OCI-LY7 (cell line): ENCODE data around the gene CPTP. TPM values are rescaled to one million over a fixed set of nuclear protein-coding genes. Genes with fewer than 3 reads are reported as not detected.

Experiments
- BruUV-seq: library from RNA; stranded (reverse); fragments of 400-500 nt; replicated peaks from 2 replicates; lab custom pipeline; 2021; lab: Mats Ljungman, UMichigan
- CTCF ChIA-PET: fragments of 300-600 bp; sonication (Branson Sonifier 250); formaldehyde crosslinking; loops from one replicate; lab custom pipeline; 2022; ENCODE audit warnings: antibody characterized with exemption; ENCODE audit not compliant: unreplicated experiment; lab: Charles Lee
- POLR2A ChIA-PET: fragments of 300-600 bp; sonication (Branson Sonifier 250); formaldehyde crosslinking; loops from one replicate; lab custom pipeline; 2022; ENCODE audit warnings: antibody characterized with exemption; lab: Charles Lee
- DNase-seq: peaks from one replicate; pipeline ENCODE4 v3.0.0-alpha.2; 2015; ENCODE audit warnings: low spot score
- H2AFZ ChIP-seq: fragments of 200-600 bp; sonication (generic), shearing (Covaris generic); 2 replicates; pipeline ENCODE4 v1.6.1; 2014; ENCODE audit warnings: mild to moderate bottlenecking, antibody characterized with exemption, low read length, moderate library complexity
- H3K27ac ChIP-seq: fragments of 200-600 bp; sonication (generic); 2 replicates; pipeline ENCODE4 v1.5.1; 2014; ENCODE audit warnings: mixed run types, low read depth, mild to moderate bottlenecking, moderate library complexity, low read length, inconsistent platforms; ENCODE audit not compliant: poor library complexity, severe bottlenecking
- H3K36me3 ChIP-seq: fragments of 200-600 bp; sonication (generic); 2 replicates; pipeline ENCODE4 v1.6.1; 2014; ENCODE audit warnings: mild to moderate bottlenecking, antibody characterized with exemption, low read length, moderate library complexity, mixed read lengths; ENCODE audit not compliant: insufficient read depth
- H3K4me1 ChIP-seq: fragments of 200-600 bp; sonication (generic); 2 replicates; pipeline ENCODE4 v1.5.1; 2014; ENCODE audit warnings: mild to moderate bottlenecking, low read length; ENCODE audit not compliant: insufficient read depth, poor library complexity, severe bottlenecking
- H3K4me2 ChIP-seq: fragments of 200-600 bp; sonication (generic); 2 replicates; pipeline ENCODE4 v1.6.1; 2014; ENCODE audit warnings: mild to moderate bottlenecking, low read length
- H3K4me3 ChIP-seq: fragments of 200-600 bp; sonication (generic); 2 replicates; pipeline ENCODE4 v1.5.1; 2014; ENCODE audit warnings: mild to moderate bottlenecking, low read depth, low read length; ENCODE audit not compliant: poor library complexity, severe bottlenecking
- H3K79me2 ChIP-seq: fragments of 200-600 bp; sonication (generic); 2 replicates; pipeline ENCODE4 v1.6.1; 2016; ENCODE audit warnings: low read depth, mild to moderate bottlenecking, low read length, moderate library complexity, mixed read lengths; ENCODE audit not compliant: insufficient read depth
- H3K9me2 ChIP-seq: fragments of 200-600 bp; sonication (generic); 2 replicates; pipeline ENCODE4 v1.6.1; 2016; ENCODE audit warnings: mild to moderate bottlenecking, low read length, mixed read lengths; ENCODE audit not compliant: insufficient read depth
- H3K9me3 ChIP-seq: fragments of 200-600 bp; sonication (generic); 2 replicates; pipeline ENCODE4 v1.6.1; 2014; ENCODE audit warnings: mild to moderate bottlenecking, mixed run types, low read length, mixed read lengths
- H4K20me1 ChIP-seq: fragments of 200-600 bp; sonication (generic); 2 replicates; pipeline ENCODE4 v1.6.1; 2014; ENCODE audit warnings: mild to moderate bottlenecking, antibody characterized with exemption, low read length, moderate library complexity, mixed read lengths; ENCODE audit not compliant: insufficient read depth
- CTCF ChIP-seq: fragments of 200-600 bp; sonication (generic); conservative IDR thresholded peaks from 2 replicates; pipeline ENCODE4 v1.5.1; 2014; ENCODE audit warnings: mild to moderate bottlenecking, antibody characterized with exemption, low read length, moderate library complexity, mixed read lengths
- EZH2phosphoT487 ChIP-seq: fragments of 200-600 bp; sonication (generic); IDR thresholded peaks from 2 replicates; pipeline ENCODE4 v1.6.1; 2018; ENCODE audit warnings: low read depth, borderline replicate concordance, mild to moderate bottlenecking, mixed run types, antibody characterized with exemption, low read length, moderate library complexity, mixed read lengths
- intact Hi-C: fragments of 100-400 bp; cut with micrococcal nuclease; formaldehyde crosslinking; loops from one replicate; pipeline ENCODE4 v1.10.0; 2022; ENCODE audit not compliant: unreplicated experiment
- total RNA-seq, 2 experiments: library from RNA; depleted of rRNA in 1 of 2; stranded (reverse); fragments of >200 nt in 1 of 2; shearing (Covaris generic) in 1 of 2; gene quantifications; 2 replicates each; pipeline ENCODE4 v1.2.3, GENCODE V29; 2014 to 2022

Gene CPTP
- total RNA-seq, 2 experiments from 2014 or later, result 16.6 to 20.6 TPM

GRCh38 chr1:1317420-1317819, 7.2 kb upstream of the CPTP start:
- Histone ChIP-seq H2AFZ (no peak overlapping the region), H3K9me3 (no peaks in the 10 kb centered on the region), H3K79me2 (peaks cover 19% of the 10 kb centered on the region; the same call in 1 of the 2 replicates), H3K4me3 (no peak overlapping the region), H3K4me2 (no peak overlapping the region), H3K9me2 (no peaks in the 10 kb centered on the region), H3K27ac (no peak overlapping the region), H3K36me3 (peaks cover 92% of the 10 kb centered on the region), H3K4me1 (no peaks in the 10 kb centered on the region), H4K20me1 (no peaks in the 10 kb centered on the region; the same call in 1 of the 2 replicates)
- intact Hi-C loops, result no loop called here
- BruUV-seq, result TSS peak; percentile 81
- CTCF ChIA-PET, result no interaction called here
- no peak for TF ChIP-seq CTCF
- TF ChIP-seq EZH2phosphoT487, result no peak
- DNase-seq, result no peak
- POLR2A ChIA-PET, result no interaction called here

- Histone ChIP-seq H3K27ac (no peak overlapping the region), H3K36me3 (peaks cover 84% of the 10 kb centered on the region), H3K4me1 (peaks cover 5% of the 10 kb centered on the region), H4K20me1 (peaks cover 3% of the 10 kb centered on the region; the same call in 1 of the 2 replicates), H3K9me2 (no peaks in the 10 kb centered on the region), H3K79me2 (peaks cover 25% of the 10 kb centered on the region), H3K4me2 (no peak overlapping the region), H2AFZ (no peak overlapping the region), H3K4me3 (no peak overlapping the region), H3K9me3 (no peaks in the 10 kb centered on the region)
- intact Hi-C loops, result no loop called here
- POLR2A ChIA-PET, result no interaction called here
- TF ChIP-seq CTCF (no peak), EZH2phosphoT487 (no peak)
- DNase-seq, result no peak
- BruUV-seq, result TSS peak; percentile 63
- CTCF ChIA-PET, result no interaction called here
Observed at GRCh38 chr1:1318131-1318652, 6.4 kb upstream of the CPTP start.

GRCh38 chr1:1318777-1319645, 5.6 kb upstream of the CPTP start:
- intact Hi-C loops, result no loop called here
- TF ChIP-seq EZH2phosphoT487 (no peak), CTCF (no peak)
- no peaks in the 10 kb centered on the region for H3K9me3 ChIP-seq
- peaks cover 29% of the 10 kb centered on the region for H3K79me2 ChIP-seq
- DNase-seq, result no peak
- peaks cover 10% of the 10 kb centered on the region for H3K4me1 ChIP-seq
- peaks cover 3% of the 10 kb centered on the region; the same call in 1 of the 2 replicates for H4K20me1 ChIP-seq
- ChIA-PET CTCF (no interaction called here), POLR2A (no interaction called here)
- no peak overlapping the region for H3K4me3 ChIP-seq
- no TSS peak for BruUV-seq
- no peak overlapping the region for H2AFZ ChIP-seq
- no peak overlapping the region for H3K4me2 ChIP-seq
- H3K27ac ChIP-seq, result no peak overlapping the region
- H3K36me3 ChIP-seq, result peaks cover 76% of the 10 kb centered on the region
- no peaks in the 10 kb centered on the region for H3K9me2 ChIP-seq
